ENCODE results near the gene PARP8.

PARP8 gene

GRCh38 chr5:50720061-50720710 is 53.7 kb downstream of the PARP8 start:
- no peak overlapping the region for H3K4me3 ChIP-seq (ENCODE audit: low read depth, low read length)
- no peak for TF ChIP-seq CTCF (IDR thresholded peaks at IDR 0.05; ENCODE audit: low read depth, low read length, missing control alignments)
- H3K27me3 ChIP-seq (replicated peaks): no peaks in the 10 kb centered on the region
- in situ Hi-C loops (cut with HindIII; ENCODE audit: low pct_ligation_motif_present, low sequenced_read_pairs): no loop called here
- H3K27ac ChIP-seq: no peak overlapping the region
- H3K36me3 ChIP-seq (replicated peaks): no peaks in the 10 kb centered on the region
- no peak for DNase-seq

- no peak for DNase-seq
- Histone ChIP-seq H3K4me3 (ENCODE audit: low read depth, low read length) (no peak overlapping the region), H3K27ac (no peak overlapping the region), H3K36me3 (replicated peaks) (no peaks in the 10 kb centered on the region), H3K27me3 (replicated peaks) (no peaks in the 10 kb centered on the region)
- in situ Hi-C loops (cut with HindIII; ENCODE audit: low pct_ligation_motif_present, low sequenced_read_pairs): no loop called here
- TF ChIP-seq CTCF (IDR thresholded peaks at IDR 0.05; ENCODE audit: low read depth, low read length, missing control alignments): no peak
Measured at GRCh38 chr5:50722223-50722622, 55.8 kb downstream of the PARP8 start.

GRCh38 chr5:50724262-50724661 is 57.8 kb downstream of the PARP8 start:
- Histone ChIP-seq H3K27ac (no peak overlapping the region), H3K36me3 (replicated peaks) (no peaks in the 10 kb centered on the region), H3K4me3 (ENCODE audit: low read depth, low read length) (no peak overlapping the region), H3K27me3 (replicated peaks) (no peaks in the 10 kb centered on the region)
- in situ Hi-C loops (cut with HindIII; ENCODE audit: low pct_ligation_motif_present, low sequenced_read_pairs): no loop called here
- no peak for DNase-seq
- no peak for TF ChIP-seq CTCF (IDR thresholded peaks at IDR 0.05; ENCODE audit: low read depth, low read length, missing control alignments)

- H3K27ac ChIP-seq: no peak overlapping the region
- in situ Hi-C loops (cut with HindIII; ENCODE audit: low pct_ligation_motif_present, low sequenced_read_pairs): no loop called here
- no peak for TF ChIP-seq CTCF (IDR thresholded peaks at IDR 0.05; ENCODE audit: low read depth, low read length, missing control alignments)
Measured at GRCh38 chr5:50725800-50726474, 59.5 kb downstream of the PARP8 start.

GRCh38 chr5:50726475-50727148 is 60.2 kb downstream of the PARP8 start:
- Histone ChIP-seq H3K27ac (no peak overlapping the region), H3K27me3 (replicated peaks) (no peaks in the 10 kb centered on the region), H3K36me3 (replicated peaks) (no peaks in the 10 kb centered on the region), H3K4me3 (ENCODE audit: low read depth, low read length) (no peak overlapping the region)
- no peak for TF ChIP-seq CTCF (IDR thresholded peaks at IDR 0.05; ENCODE audit: low read depth, low read length, missing control alignments)
- DNase-seq: no peak
- in situ Hi-C loops (cut with HindIII; ENCODE audit: low pct_ligation_motif_present, low sequenced_read_pairs): no loop called here

More at GRCh38 chr5:50725800-50726474, 59.5 kb downstream of the PARP8 start:
- no peaks in the 10 kb centered on the region for H3K27me3 ChIP-seq (replicated peaks)
- no peak overlapping the region for H3K4me3 ChIP-seq (ENCODE audit: low read depth, low read length)
- no peaks in the 10 kb centered on the region for H3K36me3 ChIP-seq (replicated peaks)
- no peak for DNase-seq

Measured in brain microvascular endothelial cell (primary cell).